NCI-H446 (cell line): ENCODE measurements around the gene LDB3.

Experiments
- DNase-seq, 2 experiments: peaks; one replicate each; lab custom pipeline; 2025; lab: John Stamatoyannopoulos, UW

LDB3 gene

DNA sequence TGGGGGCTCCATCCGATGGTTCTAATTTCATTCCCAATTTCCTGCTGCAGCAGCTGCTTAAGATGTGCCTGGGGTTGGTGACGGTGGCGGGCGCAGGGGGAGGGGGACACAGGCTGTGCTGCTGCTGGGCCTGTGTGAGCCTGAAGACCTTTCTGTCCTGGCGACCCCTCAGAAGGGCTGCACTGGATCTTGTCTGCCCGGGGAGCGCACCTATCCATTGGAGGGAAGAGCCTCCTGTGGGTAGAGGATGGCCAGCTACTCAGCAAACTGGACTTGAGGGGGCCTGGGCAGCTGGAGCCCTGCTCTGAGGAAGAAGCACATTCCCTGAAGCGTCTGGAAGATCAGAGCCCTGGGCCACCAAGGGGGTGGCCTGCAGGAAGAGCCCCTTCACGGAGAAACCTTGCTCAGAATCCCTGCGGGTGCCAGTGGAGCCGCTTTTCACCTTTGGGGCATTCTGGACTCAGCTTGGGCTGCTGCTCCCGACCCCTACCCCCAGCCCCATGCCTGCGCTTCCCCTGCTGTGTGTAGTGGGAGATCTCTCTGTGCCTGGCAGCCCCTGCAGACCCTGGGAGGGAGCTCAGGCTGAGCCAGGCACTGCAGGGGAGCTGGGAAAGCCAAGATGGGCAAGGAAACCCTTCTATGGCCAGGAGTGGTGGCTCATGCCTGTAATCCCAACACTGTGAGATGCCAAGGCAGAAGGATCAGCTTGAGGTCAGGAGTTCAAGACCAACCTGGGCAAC lies 17.8 kb downstream of the LDB3 start:
- DNase-seq = no peak

DNA sequence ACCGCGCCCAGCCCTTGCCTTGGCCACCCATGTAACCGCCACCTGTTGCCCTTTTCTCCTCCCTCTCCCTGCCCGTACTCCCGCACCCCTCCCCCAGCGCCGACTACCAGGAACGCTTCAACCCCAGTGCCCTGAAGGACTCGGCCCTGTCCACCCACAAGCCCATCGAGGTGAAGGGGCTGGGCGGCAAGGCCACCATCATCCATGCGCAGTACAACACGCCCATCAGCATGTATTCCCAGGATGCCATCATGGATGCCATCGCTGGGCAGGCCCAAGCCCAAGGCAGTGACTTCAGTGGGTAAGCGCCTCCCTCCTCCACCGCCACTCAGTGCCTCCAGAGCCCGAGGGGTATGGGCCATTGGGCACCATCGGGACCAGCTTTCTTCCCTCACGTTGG lies 18.7 kb downstream of the LDB3 start:
- DNase-seq = no peak

GRCh38 chr10:86687750-86688149 lies 19.4 kb downstream of the LDB3 start:
- no peak for DNase-seq

DNA sequence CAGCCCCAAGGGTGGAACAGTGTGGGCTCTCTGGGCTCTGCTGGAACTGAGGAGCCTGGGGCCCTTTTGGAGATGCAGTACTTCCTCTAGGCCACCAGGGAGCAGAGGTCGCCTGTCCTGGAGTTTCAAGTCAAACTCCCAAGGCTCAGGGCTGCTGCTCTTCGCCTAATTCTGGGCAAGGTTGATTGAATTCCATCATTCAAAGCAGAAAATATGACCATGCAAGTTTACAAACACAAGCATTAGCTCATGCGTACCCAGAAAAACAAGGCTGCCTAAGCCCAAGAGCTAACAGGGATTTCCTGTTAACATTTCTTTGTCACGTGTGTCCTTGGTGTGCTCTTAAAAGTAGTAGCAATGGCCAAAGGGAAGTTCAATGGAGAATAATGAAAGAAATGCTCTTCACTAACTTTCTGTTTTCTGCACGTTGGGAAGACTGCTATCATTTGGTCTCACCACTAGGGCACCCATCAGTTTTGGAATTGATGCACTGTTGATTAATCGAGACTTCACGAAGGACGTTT lies 20.1 kb downstream of the LDB3 start:
- DNase-seq = peak; percentile 38 to 61

DNA sequence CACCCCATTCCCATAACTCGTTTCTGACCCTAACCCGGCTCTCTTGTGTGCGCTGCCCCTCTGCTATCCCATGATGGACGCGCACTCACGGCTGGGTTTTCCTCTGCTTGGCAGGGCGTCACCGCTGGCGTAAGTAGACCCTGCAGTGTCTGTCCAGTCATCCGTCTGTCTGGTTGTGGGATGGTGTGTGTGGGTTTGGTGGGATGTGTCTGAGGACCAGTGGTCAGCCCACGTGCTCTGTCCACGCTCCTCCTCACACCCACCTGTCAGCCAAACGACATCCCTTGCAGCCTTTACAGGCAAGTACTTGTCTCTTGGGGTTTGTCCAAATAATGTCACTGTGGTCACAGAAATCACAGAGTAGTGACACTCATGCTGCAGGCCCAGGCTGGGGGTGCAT lies 20.8 kb downstream of the LDB3 start:
- no peak for DNase-seq

DNA sequence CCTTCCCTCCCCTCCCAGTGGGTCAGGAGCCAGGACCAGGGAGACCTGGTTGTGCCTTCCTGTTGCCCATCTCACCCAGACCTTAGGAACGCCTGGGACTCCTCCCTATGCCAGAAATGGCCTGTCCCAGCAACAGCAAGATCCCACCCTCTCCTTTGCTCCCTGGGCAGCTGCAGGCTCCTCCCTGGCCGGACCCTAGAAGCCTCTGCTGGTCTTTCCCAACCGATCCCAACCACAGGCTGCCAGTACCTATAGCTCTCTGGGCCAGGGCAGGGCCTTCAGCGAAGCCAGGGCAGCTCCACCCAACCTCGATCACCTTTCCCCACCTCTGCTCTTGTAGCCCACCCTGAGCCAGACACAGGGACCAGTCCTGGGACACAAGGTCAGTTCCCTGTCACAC lies 21.9 kb downstream of the LDB3 start:
- DNase-seq = no peak

- no peak for DNase-seq
Measured at GRCh38 chr10:86690657-86691084, 22.4 kb downstream of the LDB3 start.

DNA sequence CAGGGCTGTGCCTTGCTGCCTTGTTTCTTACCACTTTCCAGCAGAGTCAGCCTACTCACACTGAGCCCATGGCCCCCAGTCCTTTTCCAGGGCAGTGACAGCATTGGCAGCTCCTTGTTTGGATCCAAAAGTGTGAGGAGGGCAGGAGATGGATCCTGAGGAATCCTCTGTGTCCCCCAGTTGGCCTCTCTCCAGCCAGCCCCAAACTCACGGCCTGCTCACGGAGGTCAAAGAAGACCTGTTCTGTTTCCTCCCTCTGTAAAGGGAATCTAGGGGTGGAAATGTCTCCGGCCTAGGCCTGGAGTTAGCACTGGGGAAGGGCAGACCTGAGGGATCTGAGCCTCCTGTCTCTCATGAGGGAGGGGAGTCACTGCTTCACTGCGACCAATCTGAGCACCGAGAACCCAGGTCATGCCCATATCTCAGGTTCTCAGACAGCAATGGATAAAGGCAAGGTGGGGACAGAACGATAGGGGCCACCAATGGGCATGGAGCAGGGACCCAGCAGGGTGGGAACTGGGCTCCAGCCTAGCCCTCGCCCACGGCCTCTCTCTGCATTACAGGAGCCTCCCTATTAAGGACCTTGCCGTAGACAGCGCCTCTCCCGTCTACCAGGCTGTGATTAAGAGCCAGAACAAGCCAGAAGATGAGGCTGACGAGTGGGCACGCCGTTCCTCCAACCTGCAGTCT lies 23.2 kb downstream of the LDB3 start:
- no peak for DNase-seq

GRCh38 chr10:86692023-86692514 lies 23.8 kb downstream of the LDB3 start:
- DNase-seq = no peak

DNA sequence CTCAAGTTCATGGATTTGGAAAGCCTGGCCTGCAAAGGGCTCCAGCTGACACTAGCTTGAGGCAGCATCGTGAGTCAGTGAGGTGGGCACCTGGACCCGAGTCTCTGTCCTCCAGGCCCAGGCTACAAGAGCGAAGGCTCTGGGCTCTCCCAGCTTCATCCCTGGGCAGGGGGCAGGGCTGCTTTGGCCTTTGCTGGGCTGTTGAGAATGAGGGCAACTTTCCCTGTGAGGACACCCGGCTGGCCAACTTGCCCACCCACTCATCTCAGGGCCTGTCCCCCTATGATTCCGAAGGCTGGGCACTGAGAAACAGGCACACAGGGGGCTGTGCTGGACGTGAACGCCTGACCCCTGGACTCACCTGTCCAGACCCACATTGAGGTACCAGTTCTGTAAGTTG lies 24.4 kb downstream of the LDB3 start:
- no peak for DNase-seq

DNA sequence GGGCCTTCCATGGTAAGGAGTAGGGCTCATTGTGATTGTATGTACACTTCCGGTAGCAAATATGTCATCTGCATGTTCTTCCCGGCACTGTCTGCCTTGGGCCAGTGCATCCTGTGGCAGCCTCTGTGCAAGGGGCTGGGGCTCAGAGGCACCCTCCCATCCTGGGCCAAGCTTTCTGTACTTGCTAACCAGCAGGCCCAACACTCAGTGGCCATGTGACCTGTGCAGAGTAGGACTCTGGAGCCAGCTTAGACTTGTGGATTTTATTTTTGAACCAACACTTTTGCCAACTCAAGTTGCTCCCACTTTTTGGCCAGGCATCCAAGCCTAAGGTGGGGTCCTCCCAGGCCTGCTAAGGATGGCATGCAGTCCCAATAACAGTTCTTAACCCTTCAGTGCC lies 25.0 kb downstream of the LDB3 start:
- DNase-seq = no peak

GRCh38 chr10:86693721-86694369 lies 25.5 kb downstream of the LDB3 start:
- DNase-seq = peak in 1 of 2 experiments; percentile 42

DNA sequence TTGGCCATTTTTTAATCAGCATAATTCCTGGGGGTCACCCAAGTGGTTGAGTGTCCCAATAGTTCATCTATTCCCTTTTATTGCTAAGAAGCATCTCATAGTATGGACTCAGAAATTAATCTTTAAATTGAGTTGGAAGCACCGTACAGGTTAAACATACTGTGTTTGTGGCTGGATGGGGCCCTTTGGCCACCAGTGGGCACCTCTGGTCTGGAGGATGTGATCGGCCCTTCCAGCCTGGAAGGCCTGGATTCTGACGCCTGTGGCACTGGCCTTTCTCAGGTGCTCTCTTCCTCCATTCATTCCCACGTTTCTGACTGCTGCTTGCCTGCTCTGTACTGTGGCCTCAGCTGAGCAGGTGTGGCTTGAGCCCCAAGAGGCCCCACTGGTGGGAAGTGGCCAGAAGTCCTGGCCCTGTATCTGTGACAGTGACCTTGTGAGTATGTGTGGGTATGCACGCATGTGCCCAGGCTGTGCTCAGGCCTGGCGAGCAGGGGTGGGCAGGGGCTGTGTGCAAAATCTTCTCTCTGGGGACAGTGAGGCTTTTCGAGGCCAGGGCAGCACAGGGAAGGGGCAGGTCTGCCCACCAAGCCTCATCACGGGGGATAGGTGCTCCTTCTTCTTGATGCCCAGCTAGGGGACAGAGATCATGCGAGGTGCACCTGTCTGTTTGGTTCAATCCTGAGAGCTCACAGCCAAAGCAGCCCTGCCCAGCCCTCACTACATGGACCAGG lies 30.1 kb downstream of the LDB3 start:
- DNase-seq = no peak

DNA sequence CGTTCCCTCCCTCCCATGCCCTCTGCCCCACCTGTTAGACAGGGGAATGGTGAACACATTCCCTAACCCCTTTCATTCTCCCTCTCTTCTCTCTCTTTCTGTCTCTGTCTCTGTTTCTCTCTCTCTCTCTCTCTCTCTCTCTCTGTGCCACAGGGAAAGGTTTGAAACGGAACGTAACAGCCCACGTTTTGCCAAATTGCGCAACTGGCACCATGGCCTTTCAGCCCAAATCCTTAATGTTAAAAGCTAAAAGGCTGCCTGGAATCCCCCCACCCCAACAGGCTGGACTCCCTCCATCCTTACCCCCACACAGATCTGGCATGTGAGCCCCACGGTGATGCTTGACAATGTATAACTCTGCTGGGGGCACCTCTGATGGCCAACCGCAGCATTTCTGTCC lies 30.8 kb downstream of the LDB3 start:
- DNase-seq = no peak

DNA sequence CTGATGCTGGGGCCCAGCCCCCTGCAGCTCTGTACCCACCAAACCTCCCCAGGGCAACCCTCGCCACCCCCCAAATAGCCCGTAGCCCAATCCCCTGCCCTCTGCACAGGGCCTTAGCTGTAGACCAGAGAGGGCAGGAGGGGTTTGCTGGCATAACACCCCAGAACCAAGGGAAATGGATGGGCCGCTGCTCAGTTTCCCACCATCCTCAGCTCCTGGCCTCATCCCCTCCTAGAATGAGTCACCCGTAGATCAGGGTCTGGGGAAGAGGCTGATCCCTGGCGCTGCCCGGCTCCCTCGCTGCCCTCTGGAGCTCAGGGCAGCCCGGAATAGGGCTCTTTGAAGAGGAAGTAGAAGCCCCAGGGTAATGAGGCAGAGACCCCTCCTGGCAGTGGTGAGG lies 31.2 kb downstream of the LDB3 start:
- no peak for DNase-seq

GRCh38 chr10:86699991-86700840 lies 31.9 kb downstream of the LDB3 start:
- no peak for DNase-seq

GRCh38 chr10:86700851-86701617 lies 32.7 kb downstream of the LDB3 start:
- DNase-seq = no peak

DNA sequence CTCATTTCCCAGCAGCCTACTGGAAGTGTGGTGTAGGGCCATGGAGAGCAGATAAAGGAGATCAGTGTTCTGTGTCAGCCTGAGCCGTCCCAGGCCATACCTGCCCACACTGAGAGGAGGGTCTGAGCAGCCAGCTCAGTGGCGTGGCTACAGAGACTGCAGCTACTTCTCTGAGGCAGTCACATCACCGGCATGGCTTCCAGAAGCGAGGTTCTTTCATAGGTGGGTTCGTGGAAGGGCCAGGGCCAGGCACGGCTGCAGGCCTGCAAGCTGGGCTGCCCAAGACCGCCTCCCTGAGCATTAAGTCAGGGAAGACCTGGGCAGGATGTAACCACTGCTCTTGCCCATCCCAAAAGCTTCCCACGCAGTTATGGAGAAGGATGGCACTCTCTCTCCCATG lies 34.9 kb downstream of the LDB3 start:
- DNase-seq = no peak

- DNase-seq = no peak
Measured at GRCh38 chr10:86705139-86705538, 36.8 kb downstream of the LDB3 start.

GRCh38 chr10:86705905-86706304 lies 37.6 kb downstream of the LDB3 start:
- DNase-seq = no peak
